HuH-7.5 (cell line): ENCODE measurements around the gene PRKD1.
A peak's percentile ranks its signal among the peaks of the same experiment; 100 is the strongest.

Experiments
- DNase-seq: peaks from one replicate; pipeline ENCODE4 v3.0.0; 2011; ENCODE audit warnings: low spot score

Gene PRKD1

GRCh38 chr14:29927376-29928116, at the start of gene PRKD1:
PRKD1 (minus strand) TSS chr14:29927847.
- peak; percentile 92 for DNase-seq

DNA sequence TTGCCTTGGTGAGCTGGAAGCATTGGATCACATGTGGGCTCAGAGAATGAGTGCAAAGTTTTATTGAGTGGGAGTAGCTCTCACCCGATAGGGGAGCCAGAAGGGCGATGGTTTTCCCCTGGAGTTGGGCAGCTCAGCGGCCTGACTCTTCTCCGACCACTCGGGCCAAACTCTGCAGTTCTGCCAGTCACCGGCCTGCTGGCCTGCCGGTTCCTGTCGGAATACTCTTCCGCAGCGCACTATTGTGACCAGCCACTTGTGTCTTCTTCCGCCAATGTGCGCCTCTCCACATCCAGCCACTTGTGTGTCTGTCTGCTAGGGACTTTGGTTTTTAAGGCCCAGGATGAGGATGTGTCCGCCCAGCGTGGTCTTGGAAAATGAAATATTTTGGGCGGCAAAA, 43.5 kb upstream of the PRKD1 start:
- no peak for DNase-seq

- no peak for DNase-seq
Measured at GRCh38 chr14:29955087-29955486, 27.4 kb upstream of the PRKD1 start.

DNA sequence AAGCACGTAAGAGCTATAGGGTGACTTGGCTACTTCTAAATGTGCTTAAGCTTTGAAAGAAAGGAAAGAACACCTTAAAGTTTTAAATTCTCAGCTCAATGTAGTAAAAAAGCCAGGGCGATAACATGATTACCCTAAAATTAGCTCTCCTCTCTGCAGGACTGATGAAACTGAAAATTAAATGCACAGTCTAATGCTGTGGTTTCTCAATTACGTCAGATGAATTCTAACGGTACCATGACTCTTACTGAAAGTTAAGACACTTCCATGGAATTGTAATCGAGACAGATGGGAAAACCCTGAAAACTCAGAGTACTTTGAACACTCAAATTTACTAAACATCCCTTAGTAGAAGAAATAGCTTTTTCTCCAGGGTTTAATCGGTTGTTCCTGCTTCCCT, 25.9 kb upstream of the PRKD1 start:
- no peak for DNase-seq

GRCh38 chr14:29944091-29944490, 16.4 kb upstream of the PRKD1 start:
- no peak for DNase-seq

- no peak for DNase-seq
Measured at GRCh38 chr14:29941401-29941800, 13.8 kb upstream of the PRKD1 start.

DNA sequence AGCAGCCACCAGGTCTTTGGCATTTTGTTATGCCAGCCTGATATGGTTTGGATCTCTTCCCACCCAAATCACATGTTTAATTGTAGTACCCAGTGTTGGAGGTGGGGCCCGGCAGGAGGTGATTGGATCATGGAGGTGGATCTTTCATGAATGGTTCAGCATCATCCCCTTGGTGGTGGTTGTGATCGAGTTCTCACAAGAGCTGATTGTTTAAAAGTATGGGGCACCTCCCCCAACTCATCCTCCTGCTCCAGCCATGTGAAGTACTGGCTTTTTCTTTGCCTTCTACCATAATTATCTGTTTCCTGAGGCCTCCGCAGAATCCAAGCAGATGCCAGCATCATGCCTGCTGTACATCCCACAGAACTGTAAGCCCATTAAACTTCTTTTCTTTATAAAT, 12.8 kb upstream of the PRKD1 start:
- no peak for DNase-seq

DNA sequence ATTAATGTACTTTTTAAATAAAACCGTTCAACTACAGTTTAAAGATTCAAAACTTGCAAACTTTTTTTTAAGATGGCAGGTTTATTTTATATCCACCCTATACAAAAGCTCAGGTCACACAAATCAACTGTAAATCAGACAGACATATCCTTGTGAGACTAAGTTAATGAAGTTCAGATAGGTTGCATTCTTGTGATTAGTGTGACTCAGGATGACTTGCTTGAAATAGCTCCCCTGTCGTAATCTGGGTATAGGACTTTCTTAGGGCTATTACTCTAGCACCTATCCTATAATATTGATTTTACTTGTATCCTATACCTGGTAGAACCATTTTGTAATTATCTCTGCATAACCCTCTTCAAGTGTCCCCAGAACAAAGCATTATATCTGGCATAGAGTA, 9.5 kb upstream of the PRKD1 start:
- DNase-seq: no peak

DNA sequence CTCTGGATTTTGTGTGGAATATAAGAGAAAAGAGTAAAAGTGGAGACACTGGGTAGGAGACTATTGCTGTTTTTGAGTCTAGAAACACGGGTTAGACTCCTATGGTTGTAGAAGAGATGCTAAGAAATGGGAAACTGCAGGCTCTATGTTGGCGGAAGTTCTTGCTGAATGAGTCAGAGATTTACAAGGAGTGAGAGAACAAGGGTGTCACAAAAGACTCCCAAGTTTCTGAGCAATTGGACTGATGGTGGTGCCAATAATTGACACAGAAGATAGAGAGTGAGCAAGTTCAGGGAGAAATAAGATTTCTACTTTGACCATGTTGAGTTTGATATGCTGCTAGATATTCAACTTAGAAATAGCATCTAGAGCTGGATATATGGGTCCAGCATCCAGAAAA, 2.6 kb upstream of the PRKD1 start:
- DNase-seq: no peak

DNA sequence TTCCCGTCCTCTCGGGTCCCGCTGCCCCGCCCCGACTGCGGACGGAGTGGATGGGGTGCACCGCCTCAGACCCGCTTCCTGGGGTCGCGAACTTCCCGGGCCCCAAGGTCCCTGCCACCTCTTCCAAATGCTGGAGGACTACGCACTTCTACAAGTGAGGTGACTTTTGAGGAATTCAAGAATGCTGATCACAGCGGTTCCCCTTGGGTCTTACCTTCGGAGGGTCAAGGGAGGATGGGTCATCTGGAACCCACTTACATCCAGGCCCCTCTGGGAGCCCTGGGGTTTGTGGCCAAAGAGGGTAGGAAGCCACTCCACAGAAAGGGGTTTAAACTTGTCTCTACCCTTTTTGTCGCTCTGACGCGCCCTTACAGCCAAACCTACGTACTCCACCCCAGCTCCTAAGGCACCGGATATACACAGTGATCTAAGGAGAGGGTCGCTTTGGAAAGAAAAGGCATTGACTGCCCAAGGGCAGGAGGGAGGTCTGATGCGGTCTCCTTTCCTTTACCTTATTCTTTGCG, 532 bp upstream of the PRKD1 start:
- DNase-seq: no peak

- no peak for DNase-seq
Measured at GRCh38 chr14:29926701-29927375, 809 bp downstream of the PRKD1 start.

GRCh38 chr14:29926228-29926627, 1.4 kb downstream of the PRKD1 start:
- no peak for DNase-seq

DNA sequence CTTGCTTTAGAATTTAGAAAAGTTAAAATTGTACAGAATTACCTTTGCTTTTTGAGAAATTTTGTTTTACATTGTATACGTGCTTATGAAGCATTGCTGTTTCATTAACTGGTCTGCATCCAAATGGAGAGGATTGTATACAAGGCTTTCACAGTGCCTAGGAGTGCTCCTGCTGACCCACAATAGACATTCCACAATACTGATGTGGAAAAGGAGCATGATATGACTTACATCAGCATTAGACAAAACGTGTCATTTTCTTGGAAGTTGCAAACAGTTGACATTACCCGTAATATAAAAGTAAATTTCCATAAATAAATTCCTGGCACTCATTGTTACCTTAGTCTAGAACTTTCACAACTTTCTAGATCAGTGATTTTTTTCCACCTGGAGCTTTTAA, 1.9 kb downstream of the PRKD1 start:
- DNase-seq: no peak

- no peak for DNase-seq
Measured at GRCh38 chr14:29925101-29925722, 2.4 kb downstream of the PRKD1 start.

DNA sequence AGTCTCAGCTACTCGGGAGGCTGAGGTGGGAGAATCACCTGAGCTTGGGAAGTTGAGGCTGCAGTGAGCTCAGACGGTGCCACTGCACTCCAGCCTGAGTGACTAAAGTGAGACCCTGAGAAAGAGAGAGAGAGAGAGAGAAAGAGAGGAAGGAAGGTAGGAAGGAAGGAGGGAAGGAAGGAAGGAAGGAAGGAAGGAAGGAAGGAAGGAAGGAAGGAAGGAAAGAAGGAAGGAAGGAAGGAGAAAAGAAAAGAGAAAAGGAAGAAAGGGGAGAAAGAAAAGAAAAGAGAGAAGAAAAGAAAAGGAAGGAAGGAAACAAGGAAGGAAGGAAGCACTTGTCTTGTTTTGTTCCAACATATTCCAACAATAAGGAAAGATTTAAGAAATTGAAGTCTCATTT, 7.8 kb downstream of the PRKD1 start:
- no peak for DNase-seq

- no peak for DNase-seq
Measured at GRCh38 chr14:29918981-29919380, 8.7 kb downstream of the PRKD1 start.

DNA sequence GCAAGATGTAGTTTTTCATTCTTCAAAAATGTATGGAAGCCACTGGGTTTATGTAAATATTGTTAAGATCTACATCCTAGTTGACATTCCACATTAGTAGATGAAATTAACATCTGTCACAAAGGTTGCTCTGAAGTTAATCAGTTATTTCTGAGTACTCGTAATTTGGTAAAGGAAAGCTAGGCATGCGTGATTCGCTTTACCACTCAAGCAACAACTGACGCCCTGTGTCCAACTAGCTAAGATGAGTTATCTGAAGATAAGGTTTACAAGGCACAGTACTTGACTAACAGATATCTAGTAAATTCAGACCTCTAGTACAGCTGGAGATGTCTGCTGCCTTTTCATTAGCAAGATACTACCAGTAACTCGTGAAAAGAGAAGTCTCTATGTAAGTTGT, 14.1 kb downstream of the PRKD1 start:
- no peak for DNase-seq

DNA sequence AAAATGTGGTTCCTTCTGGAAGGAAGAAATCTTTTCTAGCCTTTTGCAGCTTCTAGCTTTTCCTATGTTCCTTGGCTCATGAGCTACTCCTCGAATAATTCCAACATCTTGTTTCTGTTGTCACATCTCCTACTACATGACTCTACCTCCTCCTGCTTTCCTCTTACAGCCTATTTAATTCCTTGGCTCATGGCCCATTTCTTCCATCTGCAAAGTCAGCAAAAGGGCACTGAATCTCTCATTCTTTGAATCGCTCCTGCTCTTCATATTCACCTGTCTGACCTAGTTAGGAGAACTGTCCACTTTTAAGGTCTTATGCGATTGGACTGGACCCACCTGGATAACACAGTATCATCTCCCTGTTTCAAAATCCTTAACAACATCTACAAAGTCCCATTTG, 15.8 kb downstream of the PRKD1 start:
- DNase-seq: no peak

DNA sequence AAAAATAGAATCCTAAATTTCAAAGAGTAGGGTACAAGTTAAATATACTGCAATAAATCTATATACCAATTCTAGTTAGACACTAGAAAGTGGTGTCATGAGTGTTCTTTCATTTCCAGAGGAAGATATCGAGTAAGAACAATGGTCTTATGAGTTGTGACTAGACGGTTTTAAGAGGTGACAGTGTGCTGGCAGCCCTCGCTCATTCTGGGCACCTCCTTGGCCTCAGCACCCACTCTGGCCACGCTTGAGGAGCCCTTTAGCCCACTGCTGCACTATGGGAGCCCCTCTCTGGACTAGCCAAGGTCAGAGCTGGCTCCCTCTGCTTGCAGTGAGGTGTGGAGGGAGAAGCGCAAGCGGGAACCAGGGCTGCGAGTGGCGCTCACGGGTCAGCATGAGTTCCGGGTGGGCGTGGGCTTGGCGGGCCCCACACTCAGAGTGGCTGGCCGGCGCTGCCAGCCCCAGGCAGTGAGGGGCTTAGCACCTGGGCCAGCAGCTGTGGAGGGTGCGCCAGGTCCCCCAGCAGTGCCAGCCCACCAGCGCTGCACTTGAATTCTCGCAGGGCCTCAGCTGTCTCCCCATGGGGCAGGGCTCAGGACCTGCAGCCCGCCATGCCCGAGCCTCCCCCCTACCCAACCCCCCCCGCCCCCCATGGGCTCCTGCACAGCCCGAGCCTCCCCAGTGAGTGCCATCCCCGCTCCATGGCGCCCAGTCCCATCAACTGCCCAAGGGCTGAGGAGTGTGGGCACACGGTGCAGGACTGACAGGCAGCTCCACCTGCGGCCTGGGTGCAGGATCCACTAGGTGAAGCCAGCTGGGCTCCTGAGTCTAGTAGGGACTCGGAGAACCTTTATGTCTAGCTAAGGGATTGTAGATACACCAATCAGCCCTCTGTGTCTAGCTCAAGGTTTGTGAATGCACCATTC, 18.7 kb downstream of the PRKD1 start:
- no peak for DNase-seq

DNA sequence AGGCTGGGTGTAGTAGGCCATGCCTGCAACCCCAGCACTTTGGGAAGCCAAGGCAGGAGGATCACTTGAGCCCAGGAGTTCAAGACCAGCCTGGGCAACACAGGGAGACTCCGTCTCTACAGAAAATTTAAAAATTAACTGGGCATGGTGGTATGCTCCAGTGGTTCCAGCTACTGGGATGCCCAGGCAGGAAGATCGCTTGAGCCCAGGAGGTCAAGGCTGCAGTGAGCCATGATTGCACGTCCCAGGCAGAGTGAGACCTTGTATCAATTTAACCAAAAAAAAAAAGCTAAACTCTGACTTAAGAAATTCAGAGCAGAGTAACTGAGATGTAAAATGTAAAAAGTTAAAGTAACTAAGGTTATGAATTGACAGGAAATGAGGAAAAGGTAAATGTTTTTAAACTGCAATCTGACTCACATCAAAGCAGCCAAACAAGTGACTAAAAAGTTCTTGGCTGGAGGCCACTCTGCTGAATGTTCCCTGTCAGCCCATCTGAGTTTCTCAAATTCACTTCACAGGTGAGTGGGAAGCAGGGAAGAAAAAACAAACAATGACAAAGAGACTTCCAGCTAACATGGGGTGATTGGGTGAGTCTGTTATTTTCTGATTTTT, 21.3 kb downstream of the PRKD1 start:
- DNase-seq: no peak

DNA sequence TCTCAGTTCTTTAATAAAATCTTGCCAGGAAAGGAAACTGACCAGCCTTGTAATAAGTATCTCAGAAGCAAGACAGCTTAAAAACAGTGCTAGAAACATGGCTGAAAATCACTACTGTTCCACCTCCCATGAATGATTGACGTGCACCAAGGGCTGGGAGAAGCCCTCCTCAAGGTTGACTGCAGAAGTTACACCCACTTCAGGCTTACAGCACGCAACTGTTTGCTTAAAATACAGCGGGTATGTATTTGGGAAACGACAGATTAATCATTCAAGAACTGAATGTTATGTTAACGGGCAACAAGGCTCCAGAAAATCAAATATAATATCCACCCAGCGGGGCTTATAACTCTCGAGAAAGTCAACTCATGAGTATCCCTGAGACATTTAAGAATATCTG, 22.1 kb downstream of the PRKD1 start:
- no peak for DNase-seq
